Airway epithelial cell (primary cell): ENCODE data around the gene CDC14C. TPM values are rescaled to one million over a fixed set of nuclear protein-coding genes. Genes with fewer than 3 reads are reported as not detected.

Experiments used
- total RNA-seq: library from RNA; depleted of rRNA; stranded (reverse); fragments of >200 nt; gene quantifications from 2 replicates; pipeline ENCODE4 v1.2.3, GENCODE V29; 2015

CDC14C gene
- not detected in 2 replicates for total RNA-seq

GRCh38 chr7:48924433-48924832 is at the start of gene CDC14C:
Gene CDC14C, plus strand, starts transcription at chr7:48924547. Its CDS starts 126 bp downstream, at chr7:48924673.

